Medulla oblongata (tissue), 1 donor: ENCODE results near the gene NSD2.
"Not testable (repeated sequence)": the region's sequence is repeated elsewhere in the genome, so short reads cannot be mapped to it uniquely, and the experiment has no call there.

Experiments used
- DNase-seq: peaks from one replicate; pipeline ENCODE4 v3.0.0-alpha.2; 2015; ENCODE audit errors: extremely low spot score

NSD2 gene

GRCh38 chr4:1870578-1871443, at the start of gene NSD2:
Gene NSD2 (plus strand): TSS chr4:1871393. CDS start chr4:1900655, 29,262 bp downstream.
- peak; percentile 88 for DNase-seq

DNA sequence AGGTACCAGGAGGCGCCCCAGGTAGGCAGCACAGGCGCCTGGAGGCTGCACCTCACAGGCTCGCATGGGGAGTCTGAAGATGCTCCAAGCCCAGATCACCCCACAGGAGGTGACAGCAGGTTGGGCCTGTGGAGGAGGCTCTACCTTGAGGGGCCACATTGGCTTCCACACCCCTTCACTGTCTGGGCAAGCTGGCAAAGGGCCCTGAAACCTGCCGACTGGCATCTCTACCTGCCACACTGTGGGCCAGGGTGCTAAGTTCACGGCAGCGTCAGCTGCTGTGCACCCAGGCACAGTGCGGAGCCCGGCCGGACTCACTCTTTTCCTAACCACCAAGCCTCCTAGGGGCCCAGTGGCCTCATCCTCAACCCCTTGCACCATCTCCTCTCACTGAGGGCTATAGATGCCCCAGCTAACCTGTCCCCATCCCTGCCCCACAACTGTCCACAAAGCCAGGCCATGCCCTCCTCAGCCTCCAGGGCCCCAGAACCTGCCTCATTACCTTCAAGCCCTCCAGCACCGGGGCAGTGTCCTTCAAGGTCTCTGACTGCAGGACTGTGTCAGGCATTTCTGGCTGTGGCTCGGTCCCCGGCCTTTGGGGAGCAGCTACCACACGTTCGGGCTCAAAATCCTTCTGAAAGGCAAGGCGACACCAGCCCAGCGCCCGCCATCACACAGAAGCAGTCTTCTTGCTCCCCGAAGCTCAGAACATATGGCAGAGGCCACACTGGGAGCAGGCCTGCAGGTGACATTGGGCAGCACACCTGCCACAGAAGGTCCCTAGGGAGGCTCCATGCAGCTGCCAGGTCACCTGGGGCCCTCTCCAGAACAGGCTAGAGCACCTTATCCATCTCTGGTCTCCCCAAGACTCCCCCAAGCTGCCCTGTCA, 49.3 kb upstream of the NSD2 start:
- DNase-seq = no peak

- no peak for DNase-seq
Observed at GRCh38 chr4:1822568-1823544, 48.3 kb upstream of the NSD2 start.

GRCh38 chr4:1823545-1823932, 47.7 kb upstream of the NSD2 start:
- DNase-seq = no peak

DNA sequence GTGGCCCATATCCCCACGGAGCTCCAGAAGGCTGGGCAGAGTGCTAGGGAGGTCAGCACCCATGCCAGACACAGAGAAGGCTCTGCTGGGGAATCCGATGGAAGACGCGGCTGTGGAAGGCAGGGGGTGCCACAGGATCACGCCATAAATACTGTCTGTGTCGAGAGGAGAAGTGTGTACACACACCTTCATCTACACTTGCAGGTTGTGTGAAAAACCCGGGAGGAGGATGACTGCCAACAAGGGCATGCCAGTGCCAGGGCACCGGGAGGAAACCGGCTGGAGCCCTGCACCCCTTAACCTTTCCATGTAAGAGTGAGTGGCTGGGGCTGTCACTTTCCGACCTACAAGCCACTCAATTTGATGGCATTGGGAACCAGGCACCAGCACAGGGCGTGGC, 46.4 kb upstream of the NSD2 start:
- DNase-seq = no peak

GRCh38 chr4:1825326-1825725, 45.9 kb upstream of the NSD2 start:
- no peak for DNase-seq

DNA sequence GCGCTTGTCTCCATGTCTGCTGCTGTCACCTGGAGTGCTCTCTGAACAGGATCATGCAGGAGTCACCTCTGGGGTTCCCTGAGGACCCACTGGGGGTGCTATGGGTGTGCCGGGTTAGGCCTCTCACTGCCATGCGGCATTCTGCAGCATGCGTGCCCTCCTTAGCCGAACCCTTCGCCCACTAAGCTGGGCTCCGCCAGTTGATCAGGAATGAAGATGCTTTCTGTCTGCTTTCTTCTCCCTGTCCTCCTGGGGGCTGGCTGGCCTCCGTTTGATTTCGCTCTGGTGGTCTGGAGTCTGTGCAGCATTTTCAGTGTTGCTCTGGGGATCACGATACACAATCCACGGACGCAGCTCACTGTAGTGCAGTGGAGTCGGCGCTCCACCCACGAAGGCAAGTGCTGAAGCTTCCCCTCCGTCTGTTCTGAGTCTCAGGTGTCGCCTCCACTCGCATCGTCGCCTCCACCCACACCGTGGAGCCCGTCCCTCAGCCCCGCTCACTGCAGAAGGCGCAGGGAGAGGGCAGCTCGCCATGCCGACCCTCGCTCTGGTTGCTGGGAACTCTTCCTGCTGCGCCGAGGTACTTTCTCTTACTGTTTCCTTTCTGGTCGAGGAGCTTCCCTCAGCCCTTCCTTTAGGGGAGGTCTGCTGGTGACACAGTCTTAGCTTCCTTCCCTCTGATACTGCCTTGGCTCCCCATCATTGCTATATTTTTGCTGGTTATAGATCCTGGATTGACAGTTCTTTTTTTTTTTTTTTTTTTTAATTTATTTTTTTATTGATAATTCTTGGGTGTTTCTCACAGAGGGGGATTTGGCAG, 44.5 kb upstream of the NSD2 start:
- DNase-seq = no peak

GRCh38 chr4:1830234-1830633, 41.0 kb upstream of the NSD2 start:
- DNase-seq = no peak

DNA sequence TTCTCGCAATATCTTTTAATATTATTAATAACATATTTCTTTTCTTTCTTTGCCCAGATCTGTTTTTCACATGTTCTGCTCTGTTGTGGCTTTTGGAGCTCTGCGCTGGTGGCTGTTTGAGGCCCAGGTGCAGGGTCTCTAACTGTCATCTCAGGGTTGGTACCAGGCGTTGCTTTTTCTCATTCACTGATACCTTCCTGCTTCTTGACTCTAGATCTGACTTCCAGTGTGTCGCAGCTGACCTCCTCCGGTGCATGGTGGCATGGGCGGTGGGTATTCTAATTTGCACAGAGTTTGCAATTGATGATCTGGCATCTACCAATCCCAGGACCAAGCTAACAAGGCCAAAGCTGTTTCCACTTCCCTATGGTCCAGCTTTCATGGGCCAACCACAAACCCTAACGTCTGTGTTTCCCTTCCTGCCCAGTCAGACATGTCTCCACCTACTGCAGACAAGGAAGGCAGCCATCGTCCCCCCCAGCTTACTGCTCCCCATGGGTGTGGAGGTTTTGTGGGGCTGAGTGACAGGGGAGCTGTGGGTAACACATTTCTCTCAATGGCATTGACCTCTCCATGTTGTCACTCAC, 40.5 kb upstream of the NSD2 start:
- DNase-seq = no peak

DNA sequence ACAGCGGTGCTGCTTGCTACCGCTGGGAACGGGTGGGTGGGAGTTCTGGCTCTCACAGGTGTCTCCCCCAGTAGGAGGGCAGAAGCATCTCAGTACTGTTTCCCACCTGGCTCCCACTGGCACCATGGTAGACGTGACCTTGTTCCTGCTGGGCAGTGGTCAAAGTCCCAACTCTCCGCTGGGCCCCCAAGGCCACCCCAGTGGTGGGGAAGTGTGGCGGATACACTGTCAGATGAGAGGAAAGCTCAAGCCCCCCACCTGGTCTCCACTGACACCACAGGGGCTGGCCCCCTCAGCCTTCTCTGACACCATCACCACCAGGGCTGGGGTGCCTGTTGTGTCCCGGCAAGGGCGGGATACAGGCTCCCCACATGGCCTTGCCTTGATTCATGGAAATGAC, 39.9 kb upstream of the NSD2 start:
- DNase-seq = no peak

GRCh38 chr4:1832690-1833089, 38.5 kb upstream of the NSD2 start:
- DNase-seq = no peak

- no peak for DNase-seq
Observed at GRCh38 chr4:1833307-1834046, 37.7 kb upstream of the NSD2 start.

DNA sequence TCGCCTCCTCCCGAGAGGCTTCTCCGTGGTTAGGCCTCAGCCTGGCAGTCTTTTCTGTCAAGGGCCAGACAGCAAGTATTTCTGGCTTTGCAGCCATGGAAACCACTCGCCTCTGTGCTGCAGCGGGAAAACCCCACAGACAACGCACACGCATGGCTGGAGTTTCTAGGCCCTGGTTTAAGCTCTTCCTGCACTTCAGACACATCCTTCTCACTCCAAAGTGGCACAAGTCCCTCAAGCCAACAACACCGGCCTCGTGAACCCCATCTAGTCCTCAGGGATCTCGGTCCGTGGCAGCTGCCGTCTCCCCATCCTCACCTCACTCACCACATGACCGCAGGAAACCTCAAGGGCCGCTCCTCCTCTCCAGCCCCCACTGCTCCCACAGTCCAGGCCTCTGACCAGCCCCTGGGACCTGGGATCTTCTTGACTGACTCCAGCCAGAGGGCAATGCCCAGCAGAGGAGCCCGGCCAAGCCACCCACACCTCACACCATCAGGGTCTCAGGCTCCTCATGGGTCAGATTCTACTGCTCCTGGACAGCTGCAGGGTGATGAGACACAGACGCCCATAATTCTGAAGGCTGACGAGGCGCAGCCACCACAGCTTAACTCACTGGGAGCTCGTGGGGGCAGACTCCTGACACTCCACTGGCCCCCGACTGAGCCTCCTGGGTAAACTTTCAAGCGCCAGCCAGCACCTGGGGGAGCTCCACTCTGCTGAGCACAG, 37.0 kb upstream of the NSD2 start:
- no peak for DNase-seq

DNA sequence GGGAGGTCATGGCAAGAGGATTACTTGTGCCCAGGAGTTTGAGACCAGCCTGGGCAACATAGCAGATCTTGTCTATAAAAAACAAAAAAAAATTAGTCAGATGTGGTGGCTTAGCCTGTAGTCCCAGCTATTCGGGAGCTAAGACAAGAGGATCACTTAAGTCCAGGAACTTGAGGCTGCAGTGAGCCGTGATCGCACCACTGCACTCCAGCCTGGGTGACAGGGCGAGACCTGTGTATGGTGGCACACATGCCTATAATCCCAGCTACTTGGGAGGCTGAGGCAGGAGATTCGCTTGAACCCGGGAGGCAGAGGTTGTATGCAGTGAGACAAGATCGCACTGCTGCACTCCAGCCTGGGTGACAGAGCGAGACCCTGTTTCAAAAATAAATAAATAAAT, 35.4 kb upstream of the NSD2 start:
- DNase-seq = not testable (repeated sequence)

DNA sequence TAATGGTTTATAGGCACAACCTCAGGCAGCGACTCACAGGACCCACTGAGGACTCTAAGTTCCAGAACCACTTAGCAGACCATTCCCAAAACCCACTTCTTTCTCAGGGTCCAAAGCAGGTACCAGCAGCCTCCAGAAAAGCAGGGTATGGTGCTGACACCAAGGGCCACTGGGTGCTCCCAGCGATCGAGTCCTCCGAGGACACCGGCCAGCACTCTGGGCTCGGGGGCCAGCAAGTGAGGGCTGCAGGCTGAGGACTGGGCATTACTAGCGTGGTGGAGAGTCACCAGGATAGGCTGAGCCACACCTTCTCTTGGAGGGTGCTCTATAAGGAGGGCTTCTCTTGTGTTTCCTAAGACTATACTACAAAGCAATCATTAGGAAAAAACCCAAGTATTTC, 34.5 kb upstream of the NSD2 start:
- DNase-seq = no peak

- no peak for DNase-seq
Observed at GRCh38 chr4:1837069-1837468, 34.1 kb upstream of the NSD2 start.

DNA sequence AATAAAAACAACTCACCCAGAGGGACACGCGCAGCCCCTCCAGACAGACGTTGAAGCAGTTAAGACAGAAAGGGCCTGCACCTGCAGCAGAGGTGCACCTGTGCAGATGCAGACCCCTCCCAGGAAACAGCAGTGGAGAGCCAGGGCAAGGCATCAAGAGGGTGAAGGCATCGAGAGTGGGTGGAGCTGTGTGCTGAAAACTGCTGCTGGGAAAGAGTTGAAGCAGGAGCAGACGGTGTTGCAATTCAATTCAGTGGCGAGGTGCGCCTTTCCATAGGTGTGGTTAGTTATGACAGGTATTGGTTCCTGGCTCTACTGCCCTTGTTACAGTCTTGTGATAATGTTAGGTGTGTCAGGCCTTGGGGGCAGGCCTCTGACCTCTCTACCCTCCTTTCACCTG, 31.9 kb upstream of the NSD2 start:
- DNase-seq = no peak

DNA sequence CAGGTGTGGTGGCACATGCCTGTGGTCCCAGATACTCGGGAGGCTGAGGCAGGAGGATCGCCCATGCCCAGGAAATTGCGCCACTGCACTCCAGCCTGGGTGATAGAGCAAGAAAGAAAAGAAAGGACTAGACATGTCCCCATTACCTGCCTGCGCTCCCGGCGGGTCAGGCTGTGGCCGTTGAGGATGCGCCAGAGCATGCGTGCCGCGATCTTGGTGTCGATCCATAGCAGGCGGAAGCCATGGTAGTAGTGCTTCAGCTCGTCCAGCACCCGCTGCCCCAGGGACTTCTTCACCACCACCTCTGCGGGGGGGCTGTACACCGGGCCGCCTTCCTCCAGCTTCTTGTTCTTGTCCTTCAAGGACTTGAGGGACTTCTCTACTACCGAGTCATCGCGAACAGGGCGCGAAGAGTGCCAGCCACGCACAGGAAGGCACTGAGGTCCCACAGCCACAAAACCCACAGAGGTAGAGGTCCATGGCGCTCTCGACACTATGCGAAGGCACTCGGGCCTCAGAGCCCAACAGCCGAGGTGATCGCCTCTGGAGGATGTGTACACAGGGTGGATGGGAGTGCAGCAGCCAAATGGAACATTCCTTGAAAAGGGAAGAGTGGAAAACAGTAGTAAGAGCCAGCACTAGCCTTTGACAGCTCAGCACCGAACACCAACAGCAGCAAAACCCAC, 29.8 kb upstream of the NSD2 start:
- no peak for DNase-seq

DNA sequence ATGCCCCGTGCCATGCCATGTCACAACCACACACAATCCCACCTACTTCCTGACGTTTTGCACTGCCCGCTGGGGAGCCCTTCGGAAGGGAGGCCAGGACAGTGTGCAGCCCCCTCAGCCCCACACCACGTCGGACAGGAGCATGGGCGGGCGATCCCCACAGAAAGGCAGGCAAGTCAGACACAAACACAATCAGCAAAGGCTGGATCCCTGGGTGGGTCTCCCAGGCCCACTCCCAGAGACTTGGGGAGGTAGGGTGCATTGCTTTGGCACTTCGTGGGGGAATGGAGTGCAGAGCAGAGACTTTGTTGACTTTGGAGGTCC, 29.3 kb upstream of the NSD2 start:
- no peak for DNase-seq
